Measurements from ENCODE around the gene PSMF1.
"Not testable (repeated sequence)": the region's sequence is repeated elsewhere in the genome, so short reads cannot be mapped to it uniquely, and the experiment has no call there.

The PSMF1 gene

GRCh38 chr20:1122388-1123315 lies 4.2 kb downstream of the PSMF1 start:
- DNase-seq = peak; percentile 27

- DNase-seq = no peak
Observed at GRCh38 chr20:1123666-1124065, 5.3 kb downstream of the PSMF1 start.

- no peak for DNase-seq
Observed at GRCh38 chr20:1124421-1124820, 6.0 kb downstream of the PSMF1 start.

- DNase-seq = no peak
Observed at GRCh38 chr20:1125277-1125676, 6.9 kb downstream of the PSMF1 start.

- no peak for DNase-seq
Observed at GRCh38 chr20:1127840-1128239, 9.4 kb downstream of the PSMF1 start.

GRCh38 chr20:1130058-1130694 lies 11.8 kb downstream of the PSMF1 start:
- no peak for DNase-seq

- DNase-seq = no peak
Observed at GRCh38 chr20:1130847-1131246, 12.4 kb downstream of the PSMF1 start.

GRCh38 chr20:1131354-1131753 lies 13.0 kb downstream of the PSMF1 start:
- no peak for DNase-seq

GRCh38 chr20:1134355-1134754 lies 16.0 kb downstream of the PSMF1 start:
- DNase-seq = no peak

GRCh38 chr20:1134836-1135235 lies 16.4 kb downstream of the PSMF1 start:
- DNase-seq = no peak

- DNase-seq = no peak
Observed at GRCh38 chr20:1137236-1137635, 18.8 kb downstream of the PSMF1 start.

GRCh38 chr20:1144401-1145172 lies 26.2 kb downstream of the PSMF1 start:
- DNase-seq = no peak

GRCh38 chr20:1146957-1147356 lies 28.6 kb downstream of the PSMF1 start:
- no peak for DNase-seq

GRCh38 chr20:1149812-1150211 lies 31.4 kb downstream of the PSMF1 start:
- DNase-seq = not testable (repeated sequence)

GRCh38 chr20:1150218-1150617 lies 31.8 kb downstream of the PSMF1 start:
- DNase-seq = no peak

- no peak for DNase-seq
Observed at GRCh38 chr20:1150968-1151367, 32.6 kb downstream of the PSMF1 start.

- no peak for DNase-seq
Observed at GRCh38 chr20:1154226-1154625, 35.8 kb downstream of the PSMF1 start.

- no peak for DNase-seq
Observed at GRCh38 chr20:1154691-1155090, 36.3 kb downstream of the PSMF1 start.

GRCh38 chr20:1155342-1155741 lies 36.9 kb downstream of the PSMF1 start:
- DNase-seq = no peak

- DNase-seq = no peak
Observed at GRCh38 chr20:1160496-1160895, 42.1 kb downstream of the PSMF1 start.

- no peak for DNase-seq
Observed at GRCh38 chr20:1160991-1161390, 42.6 kb downstream of the PSMF1 start.

GRCh38 chr20:1163105-1163504 lies 44.7 kb downstream of the PSMF1 start:
- no peak for DNase-seq

- DNase-seq = no peak
Observed at GRCh38 chr20:1163653-1164052, 45.3 kb downstream of the PSMF1 start.

GRCh38 chr20:1164871-1165270 lies 46.5 kb downstream of the PSMF1 start:
- DNase-seq = no peak
